GM23338 (cell line): ENCODE measurements around the gene CD6. TPM values are rescaled to one million over a fixed set of nuclear protein-coding genes. Genes with fewer than 3 reads are reported as not detected.

Experiments
- ATAC-seq: fragments of 200-7000 bp; cut with Tn5 transposase; 3 replicates; pipeline ENCODE4 v1.9.1; 2020
- DNase-seq: peaks from one replicate; pipeline ENCODE4 v3.0.0-alpha.2; 2015; ENCODE audit warnings: low spot score
- H2AFZ ChIP-seq: fragments of 200-600 bp; sonication (generic); 2 replicates; pipeline ENCODE4 v1.8.0; 2016; ENCODE audit warnings: antibody characterized with exemption, mild to moderate bottlenecking, moderate library complexity
- H3F3A ChIP-seq: fragments of 200-600 bp; sonication (generic); replicated peaks from 2 replicates; pipeline ENCODE4 v1.8.0; 2017; ENCODE audit warnings: antibody characterized with exemption, mixed run types, low read depth
- H3K27ac ChIP-seq: fragments of 200-600 bp; sonication (generic); 2 replicates; pipeline ENCODE4 v1.6.1; 2016; ENCODE audit warnings: low read depth
- H3K27me3 ChIP-seq: fragments of 200-600 bp; sonication (generic); 2 replicates; pipeline ENCODE4 v1.8.0; 2016; ENCODE audit warnings: mild to moderate bottlenecking, mixed run types, moderate library complexity; ENCODE audit not compliant: insufficient read depth
- H3K36me3 ChIP-seq: fragments of 200-600 bp; sonication (generic); 2 replicates; pipeline ENCODE4 v1.8.0; 2016; ENCODE audit warnings: mild to moderate bottlenecking; ENCODE audit not compliant: insufficient read depth
- H3K4me1 ChIP-seq: fragments of 200-600 bp; sonication (generic); 2 replicates; pipeline ENCODE4 v1.8.0; 2016; ENCODE audit warnings: mild to moderate bottlenecking, moderate library complexity; ENCODE audit not compliant: insufficient read depth
- H3K4me2 ChIP-seq: fragments of 200-600 bp; sonication (generic); 2 replicates; pipeline ENCODE4 v1.7.1; 2017; ENCODE audit warnings: mixed run types
- H3K4me3 ChIP-seq: fragments of 200-600 bp; sonication (generic); 2 replicates; pipeline ENCODE4 v1.6.1; 2016; ENCODE audit warnings: mixed run types
- H3K79me2 ChIP-seq: fragments of 200-600 bp; sonication (generic); replicated peaks from 2 replicates; pipeline ENCODE4 v1.8.0; 2017; ENCODE audit warnings: mild to moderate bottlenecking; ENCODE audit not compliant: insufficient read depth
- H3K9me2 ChIP-seq: fragments of 200-600 bp; sonication (generic); 2 replicates; pipeline ENCODE4 v1.8.0; 2017; ENCODE audit not compliant: insufficient read depth
- H4K20me1 ChIP-seq: fragments of 200-600 bp; sonication (generic); replicated peaks from 2 replicates; pipeline ENCODE4 v1.8.0; 2017; ENCODE audit warnings: mild to moderate bottlenecking; ENCODE audit not compliant: insufficient read depth
- H3K27ac Mint-ChIP-seq: 2 replicates; pipeline ENCODE4 v1.8.0; 2020; ENCODE audit warnings: inconsistent platforms, mild to moderate bottlenecking, moderate library complexity, mixed read lengths
- H3K27me3 Mint-ChIP-seq: 3 replicates; pipeline ENCODE4 v1.8.0; 2022; ENCODE audit warnings: low read depth, mild to moderate bottlenecking, moderate library complexity, mixed read lengths, inconsistent platforms; ENCODE audit not compliant: insufficient read depth, poor library complexity
- H3K36me3 Mint-ChIP-seq: 3 replicates; pipeline ENCODE4 v1.8.0; 2021; ENCODE audit warnings: low read depth, mild to moderate bottlenecking, inconsistent platforms, moderate library complexity, mixed read lengths
- H3K4me1 Mint-ChIP-seq: 3 replicates; pipeline ENCODE4 v1.8.0; 2020; ENCODE audit warnings: mild to moderate bottlenecking, inconsistent platforms, mixed read lengths
- H3K4me3 Mint-ChIP-seq: 3 replicates; pipeline ENCODE4 v1.8.0; 2021; ENCODE audit warnings: moderate library complexity, mild to moderate bottlenecking, inconsistent platforms, mixed read lengths
- H3K9me3 Mint-ChIP-seq: 3 replicates; pipeline ENCODE4 v1.8.0; 2020; ENCODE audit warnings: moderate library complexity, mild to moderate bottlenecking, inconsistent platforms, mixed read lengths
- CREB1 ChIP-seq: fragments of 250-450 bp; sonication (Bioruptor Pico); IDR thresholded peaks from 2 replicates; pipeline ENCODE4 v1.5.0; 2020; ENCODE audit warnings: low read depth, mild to moderate bottlenecking, moderate library complexity
- CTCF ChIP-seq, 2 experiments: fragments of 200-600 bp in 1 of 2; sonication (generic) in 1 of 2; conservative IDR thresholded peaks; 2 replicates each; pipeline versions ENCODE4 v1.5.1 to v1.6.1; 2016 to 2017; ENCODE audit warnings: antibody characterized with exemption in 2 of 2, low read depth in 2 of 2, mild to moderate bottlenecking in 2 of 2, moderate library complexity in 1 of 2
- ETS1 ChIP-seq: IDR thresholded peaks from 2 replicates; pipeline ENCODE4 v1.6.1; 2016; ENCODE audit warnings: antibody characterized with exemption
- EZH2 ChIP-seq: fragments of 200-600 bp; sonication (generic); IDR thresholded peaks from one replicate; pipeline ENCODE4 v1.8.0; 2017; ENCODE audit warnings: antibody characterized with exemption, mild to moderate bottlenecking, low read depth; ENCODE audit not compliant: unreplicated experiment
- EZH2phosphoT487 ChIP-seq: fragments of 200-600 bp; sonication (generic); IDR thresholded peaks from one replicate; pipeline ENCODE4 v1.8.1; 2018; ENCODE audit warnings: antibody characterized with exemption; ENCODE audit not compliant: unreplicated experiment
- JUNB ChIP-seq: IDR thresholded peaks from one replicate; pipeline ENCODE4 v1.6.1; 2016; ENCODE audit warnings: antibody characterized with exemption; ENCODE audit not compliant: unreplicated experiment
- NANOG ChIP-seq: IDR thresholded peaks from 2 replicates; pipeline ENCODE4 v1.6.1; 2016; ENCODE audit warnings: antibody characterized with exemption, borderline replicate concordance
- POLR2AphosphoS5 ChIP-seq: IDR thresholded peaks from 2 replicates; pipeline ENCODE4 v1.6.1; 2016; ENCODE audit warnings: antibody characterized with exemption, low read depth
- REST ChIP-seq: IDR thresholded peaks from one replicate; pipeline ENCODE4 v1.6.1; 2018; ENCODE audit warnings: antibody characterized with exemption; ENCODE audit not compliant: unreplicated experiment
- STAT1 ChIP-seq: IDR thresholded peaks from one replicate; pipeline ENCODE4 v1.6.1; 2016; ENCODE audit warnings: antibody characterized with exemption; ENCODE audit not compliant: unreplicated experiment
- ZNF114 ChIP-seq: fragments of 250-450 bp; sonication (Bioruptor Pico); IDR thresholded peaks from 2 replicates; pipeline ENCODE4 v1.5.0; 2020; ENCODE audit warnings: mild to moderate bottlenecking, moderate library complexity
- ZNF331 ChIP-seq: fragments of 250-450 bp; sonication (Bioruptor Pico); IDR thresholded peaks from 2 replicates; pipeline ENCODE4 v1.5.0; 2020; ENCODE audit warnings: low read depth, mild to moderate bottlenecking, moderate library complexity
- ZNF462 ChIP-seq: fragments of 250-450 bp; sonication (Bioruptor Pico); IDR thresholded peaks from 2 replicates; pipeline ENCODE4 v1.5.0; 2020; ENCODE audit warnings: mild to moderate bottlenecking, moderate library complexity
- polyA plus RNA-seq: library from polyadenylated mRNA; unstranded; fragments of >200 nt; fragmentation: Nextera tagmentation; extraction: Ambion mirVana; gene quantifications from 2 replicates; pipeline ENCODE4 v1.2.1, GENCODE V29; 2016
- total RNA-seq: library from RNA; depleted of rRNA; stranded (reverse); fragments of >200 nt; shearing (Covaris generic); gene quantifications from 2 replicates; pipeline ENCODE4 v1.2.3, GENCODE V29; 2014

CD6 gene
- total and polyA plus RNA-seq, 2 experiments from 2014 or later: 0.49 TPM; not detected in 1

- Mint-ChIP-seq H3K4me3 (no peak overlapping the region), H3K9me3 (no peaks in the 10 kb centered on the region), H3K27ac (no peak overlapping the region), H3K4me1 (no peaks in the 10 kb centered on the region), H3K27me3 (peaks cover under 1% of the 10 kb centered on the region), H3K36me3 (no peaks in the 10 kb centered on the region)
- no peak overlapping the region for H2AFZ ChIP-seq
- H3K4me1 ChIP-seq: no peaks in the 10 kb centered on the region
- H3K4me3 ChIP-seq: no peak overlapping the region
- H3K36me3 ChIP-seq: no peaks in the 10 kb centered on the region
- H3K27ac ChIP-seq: no peak overlapping the region
- DNase-seq (no peak), ATAC-seq (no peak)
- H3K79me2 ChIP-seq: no peaks in the 10 kb centered on the region
- no peaks in the 10 kb centered on the region for H3K9me2 ChIP-seq
- no peaks in the 10 kb centered on the region for H3F3A ChIP-seq
- no peak overlapping the region for H3K4me2 ChIP-seq
- H4K20me1 ChIP-seq: no peaks in the 10 kb centered on the region
- H3K27me3 ChIP-seq: no peaks in the 10 kb centered on the region
- TF ChIP-seq POLR2AphosphoS5 (no peak), EZH2 (no peak), NANOG (no peak), ZNF114 (CRISPR knock-in tag) (no peak), REST (no peak), JUNB (no peak), ZNF462 (no peak), ETS1 (no peak), CREB1 (CRISPR knock-in tag) (no peak), ZNF331 (CRISPR knock-in tag) (no peak), CTCF (conservative IDR thresholded peaks at IDR 0.05; ENCODE audit: low read depth in 2 of 2) (no peak), EZH2phosphoT487 (no peak), STAT1 (no peak)
These were observed 6.4 kb downstream of the CD6 start for GRCh38 chr11:60977836-60978235.
